ENCODE data around the gene THUMPD1.
A peak's percentile ranks its signal among the peaks of the same experiment; 100 is the strongest.
"Not testable (repeated sequence)": the region's sequence is repeated elsewhere in the genome, so short reads cannot be mapped to it uniquely, and the experiment has no call there.

The THUMPD1 gene, protein sequence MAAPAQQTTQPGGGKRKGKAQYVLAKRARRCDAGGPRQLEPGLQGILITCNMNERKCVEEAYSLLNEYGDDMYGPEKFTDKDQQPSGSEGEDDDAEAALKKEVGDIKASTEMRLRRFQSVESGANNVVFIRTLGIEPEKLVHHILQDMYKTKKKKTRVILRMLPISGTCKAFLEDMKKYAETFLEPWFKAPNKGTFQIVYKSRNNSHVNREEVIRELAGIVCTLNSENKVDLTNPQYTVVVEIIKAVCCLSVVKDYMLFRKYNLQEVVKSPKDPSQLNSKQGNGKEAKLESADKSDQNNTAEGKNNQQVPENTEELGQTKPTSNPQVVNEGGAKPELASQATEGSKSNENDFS

DNA sequence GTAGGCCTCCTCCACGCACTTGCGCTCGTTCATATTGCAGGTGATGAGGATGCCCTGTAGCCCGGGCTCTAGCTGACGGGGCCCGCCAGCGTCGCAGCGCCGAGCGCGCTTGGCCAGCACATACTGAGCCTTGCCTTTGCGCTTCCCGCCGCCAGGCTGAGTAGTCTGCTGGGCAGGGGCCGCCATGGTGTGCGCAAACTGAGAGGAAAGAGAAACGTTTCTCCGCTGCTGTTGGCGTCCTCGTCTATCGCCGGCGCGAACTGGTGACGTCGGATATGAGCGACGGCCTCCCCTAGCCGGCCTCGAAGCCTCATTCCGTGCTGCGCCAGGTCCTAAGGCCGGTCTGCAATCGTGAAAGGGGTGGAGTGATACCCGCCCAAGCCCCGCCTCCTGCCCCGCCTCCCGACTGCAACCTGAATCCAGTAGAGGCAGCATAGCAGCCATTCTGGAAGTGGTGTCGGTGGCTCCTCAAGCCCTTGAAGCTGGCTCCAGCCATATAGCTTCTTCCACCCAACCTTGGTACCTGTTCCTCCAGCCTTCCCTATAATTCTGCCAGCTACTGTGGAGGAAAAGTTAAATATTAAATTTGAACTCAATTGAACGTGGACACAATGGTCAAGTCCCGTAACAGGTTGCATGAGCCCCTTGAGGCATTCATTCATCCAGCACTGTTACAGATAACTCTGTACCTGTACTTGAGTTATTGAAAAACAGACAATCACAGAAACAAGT, at the start of gene THUMPD1:
Gene THUMPD1 (minus strand): TSS at position 265 of the 732 bp plus-strand sequence. CDS start 79 bp downstream, at position 186.
- DNase-seq (ENCODE audit: low read depth), result peak; percentile 94

DNA sequence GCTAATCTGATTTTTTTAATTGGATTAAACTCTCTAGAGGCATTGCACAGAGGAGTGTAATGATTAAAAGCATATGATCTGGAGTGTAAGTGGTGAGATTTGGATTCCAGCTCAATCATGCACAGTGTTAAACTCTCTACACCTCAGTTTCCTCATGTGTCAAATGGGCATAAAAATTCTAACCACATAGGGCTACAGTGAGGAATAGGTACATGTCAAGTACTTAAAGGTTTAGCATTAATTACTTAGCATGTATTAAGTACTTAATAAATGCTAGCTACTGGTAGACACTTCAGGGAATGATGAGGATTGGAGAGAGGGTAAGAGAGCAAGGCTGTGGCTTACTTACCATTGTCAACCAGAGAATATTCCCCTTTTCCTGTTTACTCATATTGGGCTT, 47.5 kb upstream of the THUMPD1 start:
- no peak for DNase-seq (ENCODE audit: low read depth)

- no peak for DNase-seq (ENCODE audit: low read depth)
These were observed 42.6 kb upstream of the THUMPD1 start for GRCh38 chr16:20784204-20784603.

- no peak for DNase-seq (ENCODE audit: low read depth)
These were observed 40.9 kb upstream of the THUMPD1 start for GRCh38 chr16:20782470-20782869.

DNA sequence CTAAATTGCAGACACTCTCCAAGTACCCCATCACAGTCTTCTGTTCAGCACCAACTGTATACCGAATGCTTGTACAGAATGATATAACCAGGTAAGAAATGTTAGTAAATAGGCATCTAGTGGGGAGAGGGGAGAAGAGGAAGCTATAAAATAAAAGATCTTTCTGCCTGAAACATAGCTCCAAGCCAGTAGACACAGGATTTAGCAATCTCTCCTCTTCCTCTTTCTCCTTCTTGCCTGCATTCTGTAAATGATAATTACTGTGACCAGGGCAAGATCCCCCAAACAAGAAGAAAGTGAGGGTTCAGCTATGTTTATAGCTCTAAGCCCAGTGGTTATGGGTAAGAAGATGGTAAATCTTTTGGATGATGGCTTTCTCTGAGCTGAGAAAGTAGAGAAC, 40.1 kb upstream of the THUMPD1 start:
- no peak for DNase-seq (ENCODE audit: low read depth)

- DNase-seq (ENCODE audit: low read depth), result peak; percentile 19
These were observed 33.2 kb upstream of the THUMPD1 start for GRCh38 chr16:20774703-20775362.

- no peak for DNase-seq (ENCODE audit: low read depth)
These were observed 32.1 kb upstream of the THUMPD1 start for GRCh38 chr16:20773679-20774078.

DNA sequence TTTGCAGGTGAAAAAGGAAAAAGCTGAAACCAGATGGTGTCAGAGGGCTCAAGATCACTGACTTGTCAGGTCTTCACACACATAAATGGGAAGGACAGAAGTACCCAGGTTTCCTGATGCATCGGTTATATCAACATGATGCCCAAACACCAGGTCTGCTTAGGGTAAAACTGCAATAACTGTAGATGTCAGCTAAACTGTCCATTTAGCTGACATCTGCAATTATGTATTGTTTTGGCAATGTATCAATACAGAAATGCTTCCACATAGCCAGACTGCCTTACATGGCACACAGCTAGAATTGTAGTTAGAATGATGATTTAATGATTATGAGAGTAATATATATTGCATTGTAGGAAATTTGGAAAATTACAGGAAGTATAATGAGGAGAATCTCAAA, 27.2 kb upstream of the THUMPD1 start:
- DNase-seq (ENCODE audit: low read depth), result no peak

DNA sequence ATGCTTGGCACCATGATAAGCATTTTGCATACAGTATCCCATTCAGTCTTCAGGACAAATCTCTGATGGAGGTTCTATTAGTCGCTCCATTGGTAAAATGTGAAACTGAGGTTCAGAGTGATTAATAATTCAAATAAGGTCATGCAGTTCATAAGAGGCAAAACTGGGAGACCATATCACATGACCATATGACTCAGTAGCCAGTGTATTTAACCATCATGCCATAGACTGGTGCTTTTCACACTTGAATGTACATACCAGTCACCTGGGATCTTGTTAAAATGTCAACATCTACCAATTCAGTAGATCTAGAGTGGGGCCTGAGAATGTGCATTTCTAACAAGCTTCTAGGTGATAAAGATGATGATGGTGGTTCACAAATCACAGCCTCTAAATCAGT, 26.5 kb upstream of the THUMPD1 start:
- no peak for DNase-seq (ENCODE audit: low read depth)

DNA sequence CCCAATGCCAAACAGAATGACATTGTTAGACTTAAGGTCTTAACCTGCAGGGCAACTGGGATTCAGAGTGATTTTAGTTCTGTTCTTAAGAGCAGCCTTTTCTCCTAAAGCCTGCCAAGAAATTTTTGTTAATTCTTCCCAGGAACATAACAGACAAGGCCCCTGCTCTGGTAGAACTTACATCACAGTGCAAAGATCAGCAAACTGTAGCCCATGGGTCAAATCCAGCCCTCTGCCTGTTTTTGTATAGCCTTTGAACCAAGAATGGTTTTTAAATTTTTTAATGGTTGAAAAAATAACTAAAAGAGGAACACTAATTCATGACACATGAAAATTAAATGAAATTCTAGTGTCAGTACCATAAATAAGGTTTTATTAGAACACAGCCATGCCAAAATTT, 26.0 kb upstream of the THUMPD1 start:
- no peak for DNase-seq (ENCODE audit: low read depth)

DNA sequence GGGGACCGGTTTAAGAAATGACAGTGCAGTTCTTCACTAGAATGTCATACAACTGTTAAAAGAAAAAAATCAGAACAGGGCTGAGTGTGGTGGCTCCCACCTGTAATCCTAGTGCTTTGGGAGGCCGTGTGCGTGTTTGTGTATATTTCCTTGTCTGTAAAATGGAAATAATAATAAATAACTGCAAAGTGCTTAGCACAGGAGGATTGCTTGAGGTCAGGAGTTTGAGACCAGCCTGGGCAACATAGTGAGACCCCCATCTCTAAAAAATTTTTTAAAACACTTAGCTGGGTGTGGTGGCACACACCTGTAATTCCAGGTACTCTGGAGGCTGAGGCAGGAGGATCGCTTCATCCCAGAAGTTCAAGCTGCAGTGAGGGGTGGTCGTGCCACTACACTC, 24.7 kb upstream of the THUMPD1 start:
- DNase-seq (ENCODE audit: low read depth), result no peak

GRCh38 chr16:20765732-20766131, 24.1 kb upstream of the THUMPD1 start:
- no peak for DNase-seq (ENCODE audit: low read depth)

- not testable (repeated sequence) for DNase-seq (ENCODE audit: low read depth)
These were observed 22.8 kb upstream of the THUMPD1 start for GRCh38 chr16:20764448-20764847.

DNA sequence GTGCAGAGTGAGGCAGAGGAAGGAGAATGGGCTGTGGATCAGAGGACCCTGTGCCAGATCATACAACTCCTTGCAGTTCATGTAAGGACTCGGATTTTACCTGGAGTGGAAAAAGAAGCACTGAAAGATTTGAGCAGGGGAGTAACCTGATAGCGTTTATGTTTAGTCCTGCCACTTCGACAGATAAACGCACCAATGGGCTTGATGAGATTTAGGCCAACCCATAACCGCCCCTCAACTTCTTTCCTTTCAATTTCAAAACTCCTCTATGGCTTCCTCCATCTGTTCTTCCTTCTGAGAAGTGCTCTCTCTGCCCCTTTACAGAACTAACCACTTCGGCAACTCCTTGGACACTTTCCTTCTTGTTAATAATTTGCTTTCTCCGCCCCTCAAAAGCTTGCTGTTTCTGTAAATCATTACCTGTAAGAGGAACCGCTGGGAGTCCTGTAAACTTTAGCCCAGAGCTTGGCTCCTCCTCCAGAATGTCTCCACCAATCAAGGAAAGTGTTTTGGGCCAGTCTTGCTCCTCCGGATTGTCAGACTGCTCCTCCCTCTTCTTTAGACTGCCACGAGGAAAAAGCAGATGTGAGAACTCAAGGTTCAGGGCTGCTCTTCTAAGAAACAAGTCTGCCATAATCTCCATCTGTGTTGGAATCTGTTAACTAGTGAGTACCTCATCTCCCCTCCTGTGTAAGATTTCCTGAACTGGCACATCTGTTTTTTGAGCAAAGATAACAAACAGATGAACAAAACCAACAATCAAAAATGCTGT, 22.0 kb upstream of the THUMPD1 start, which contains the start of gene ACSM3:
Gene ACSM3 (plus strand): TSS at position 554 of the 772 bp plus-strand sequence. CDS start 6,021 bp downstream, outside the sequence.
- no peak for DNase-seq (ENCODE audit: low read depth)

- DNase-seq (ENCODE audit: low read depth), result no peak
These were observed 20.9 kb upstream of the THUMPD1 start for GRCh38 chr16:20762404-20763123.

DNA sequence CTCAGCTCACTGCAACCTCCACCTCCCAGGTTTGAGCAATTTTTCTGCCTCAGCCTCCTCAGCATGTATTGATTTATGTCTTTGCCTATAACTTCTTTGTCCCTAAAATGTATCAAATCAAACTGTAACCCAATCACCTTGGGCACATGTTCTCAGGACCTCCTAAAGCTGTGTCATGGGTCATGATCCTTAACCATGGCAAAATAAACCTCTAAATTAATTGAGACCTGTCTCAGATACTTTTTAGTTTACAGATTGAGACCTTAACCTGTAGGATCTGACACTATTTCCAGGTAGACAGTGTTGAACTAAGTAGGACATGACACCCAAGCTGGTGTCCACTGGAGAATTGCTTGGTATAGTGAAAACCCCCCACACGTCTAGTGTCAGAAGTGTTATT, 19.6 kb upstream of the THUMPD1 start:
- no peak for DNase-seq (ENCODE audit: low read depth)

- DNase-seq (ENCODE audit: low read depth), result no peak
These were observed 18.7 kb upstream of the THUMPD1 start for GRCh38 chr16:20760346-20760745.

- not testable (repeated sequence) for DNase-seq (ENCODE audit: low read depth)
These were observed 14.2 kb upstream of the THUMPD1 start for GRCh38 chr16:20755799-20756198.

- DNase-seq (ENCODE audit: low read depth), result no peak
These were observed 13.6 kb upstream of the THUMPD1 start for GRCh38 chr16:20755238-20755637.

GRCh38 chr16:20753727-20754126, 12.1 kb upstream of the THUMPD1 start:
- no peak for DNase-seq (ENCODE audit: low read depth)

DNA sequence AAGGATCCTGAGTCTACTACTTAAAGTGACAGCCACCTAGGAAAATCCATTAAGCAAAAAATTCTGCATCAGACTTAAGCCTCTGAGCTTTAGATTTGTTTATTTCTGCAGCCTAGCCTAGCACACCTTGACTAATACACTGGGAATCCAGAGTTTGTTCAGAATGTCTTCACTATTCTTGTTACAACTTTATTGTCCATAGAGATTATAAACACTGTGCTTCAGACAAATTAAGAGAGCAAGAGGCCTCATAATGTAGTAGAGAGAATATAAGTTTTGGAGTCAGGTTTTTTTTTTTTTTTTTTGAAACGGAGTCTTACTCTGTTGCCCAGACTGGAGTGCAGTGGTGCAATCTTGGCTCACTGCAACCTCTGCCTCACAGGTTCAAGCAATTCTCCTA, 8.9 kb upstream of the THUMPD1 start:
- no peak for DNase-seq (ENCODE audit: low read depth)
